ENCODE data around the gene FAM83F.

The FAM83F gene

GRCh38 chr22:40018051-40018450 is 23.3 kb downstream of the FAM83F start:
- no peak overlapping the region for H3K4me3 ChIP-seq (ENCODE audit: control insufficient read depth, low read depth, low read length)
- DNase-seq (ENCODE audit: low read depth): no peak
- TF ChIP-seq, protein P1, sequence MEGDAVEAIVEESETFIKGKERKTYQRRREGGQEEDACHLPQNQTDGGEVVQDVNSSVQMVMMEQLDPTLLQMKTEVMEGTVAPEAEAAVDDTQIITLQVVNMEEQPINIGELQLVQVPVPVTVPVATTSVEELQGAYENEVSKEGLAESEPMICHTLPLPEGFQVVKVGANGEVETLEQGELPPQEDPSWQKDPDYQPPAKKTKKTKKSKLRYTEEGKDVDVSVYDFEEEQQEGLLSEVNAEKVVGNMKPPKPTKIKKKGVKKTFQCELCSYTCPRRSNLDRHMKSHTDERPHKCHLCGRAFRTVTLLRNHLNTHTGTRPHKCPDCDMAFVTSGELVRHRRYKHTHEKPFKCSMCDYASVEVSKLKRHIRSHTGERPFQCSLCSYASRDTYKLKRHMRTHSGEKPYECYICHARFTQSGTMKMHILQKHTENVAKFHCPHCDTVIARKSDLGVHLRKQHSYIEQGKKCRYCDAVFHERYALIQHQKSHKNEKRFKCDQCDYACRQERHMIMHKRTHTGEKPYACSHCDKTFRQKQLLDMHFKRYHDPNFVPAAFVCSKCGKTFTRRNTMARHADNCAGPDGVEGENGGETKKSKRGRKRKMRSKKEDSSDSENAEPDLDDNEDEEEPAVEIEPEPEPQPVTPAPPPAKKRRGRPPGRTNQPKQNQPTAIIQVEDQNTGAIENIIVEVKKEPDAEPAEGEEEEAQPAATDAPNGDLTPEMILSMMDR (conservative IDR thresholded peaks at IDR 0.05; ENCODE audit: control insufficient read depth, insufficient read depth, low read depth, low read length): no peak

- DNase-seq (ENCODE audit: low read depth): no peak
- TF ChIP-seq, protein P1 (conservative IDR thresholded peaks at IDR 0.05; ENCODE audit: control insufficient read depth, insufficient read depth, low read depth, low read length): no peak
- no peak overlapping the region for H3K4me3 ChIP-seq (ENCODE audit: control insufficient read depth, low read depth, low read length)
These were observed 24.3 kb downstream of the FAM83F start for GRCh38 chr22:40019100-40019499.

GRCh38 chr22:40020956-40021355 is 26.2 kb downstream of the FAM83F start:
- TF ChIP-seq, protein P1 (conservative IDR thresholded peaks at IDR 0.05; ENCODE audit: control insufficient read depth, insufficient read depth, low read depth, low read length): no peak
- H3K4me3 ChIP-seq (ENCODE audit: control insufficient read depth, low read depth, low read length): no peak overlapping the region
- DNase-seq (ENCODE audit: low read depth): no peak

GRCh38 chr22:40021401-40022000 is 26.7 kb downstream of the FAM83F start:
- no peak for DNase-seq (ENCODE audit: low read depth)
- TF ChIP-seq, protein P1 (conservative IDR thresholded peaks at IDR 0.05; ENCODE audit: control insufficient read depth, insufficient read depth, low read depth, low read length): no peak
- H3K4me3 ChIP-seq (ENCODE audit: control insufficient read depth, low read depth, low read length): no peak overlapping the region

GRCh38 chr22:40022536-40023240 is 27.9 kb downstream of the FAM83F start:
- TF ChIP-seq, protein P1 (conservative IDR thresholded peaks at IDR 0.05; ENCODE audit: control insufficient read depth, insufficient read depth, low read depth, low read length): no peak
- H3K4me3 ChIP-seq (ENCODE audit: control insufficient read depth, low read depth, low read length): no peak overlapping the region
- DNase-seq (ENCODE audit: low read depth): no peak

GRCh38 chr22:40023341-40023841 is 28.6 kb downstream of the FAM83F start:
- TF ChIP-seq, protein P1 (conservative IDR thresholded peaks at IDR 0.05; ENCODE audit: control insufficient read depth, insufficient read depth, low read depth, low read length): no peak
- no peak overlapping the region for H3K4me3 ChIP-seq (ENCODE audit: control insufficient read depth, low read depth, low read length)
- DNase-seq (ENCODE audit: low read depth): no peak
